Brain microvascular endothelial cell (primary cell): Measurements from ENCODE around the gene SLC36A3.
"Not testable (repeated sequence)": the region's sequence is repeated elsewhere in the genome, so short reads cannot be mapped to it uniquely, and the experiment has no call there.

ENCODE experiments used
- DNase-seq: peaks from one replicate; pipeline ENCODE4 v3.0.0-alpha.2; 2020
- H3K27ac ChIP-seq: fragments of 250-450 bp; sonication (Bioruptor Pico); 2 replicates; pipeline ENCODE4 v1.5.1; 2020; ENCODE audit warnings: mild to moderate bottlenecking, moderate library complexity
- H3K27me3 ChIP-seq: fragments of 250-450 bp; sonication (Bioruptor Pico); replicated peaks from 2 replicates; pipeline ENCODE4 v1.5.1; 2020; ENCODE audit warnings: mild to moderate bottlenecking
- H3K36me3 ChIP-seq: fragments of 250-450 bp; sonication (Bioruptor Pico); replicated peaks from 2 replicates; pipeline ENCODE4 v1.5.1; 2020; ENCODE audit warnings: mild to moderate bottlenecking
- H3K4me3 ChIP-seq: 2 replicates; pipeline ENCODE4 v1.5.1; 2011; ENCODE audit warnings: low read depth, mild to moderate bottlenecking, control low read depth, low read length, moderate library complexity
- CTCF ChIP-seq: IDR thresholded peaks from 2 replicates; pipeline ENCODE4 v1.5.1; 2011; ENCODE audit warnings: low read depth, mild to moderate bottlenecking, moderate library complexity, low read length, control low read depth, inconsistent platforms; ENCODE audit errors: missing control alignments
- in situ Hi-C: cut with HindIII; loops from 2 replicates; pipeline ENCODE4 v1.10.0; 2017; ENCODE audit warnings: low sequenced_read_pairs, low pct_ligation_motif_present

The SLC36A3 gene

GRCh38 chr5:151315998-151316597, 12.5 kb upstream of the SLC36A3 start:
- no peaks in the 10 kb centered on the region for H3K36me3 ChIP-seq
- peak; percentile 82 for DNase-seq
- H3K27ac ChIP-seq: no peak overlapping the region
- no peak overlapping the region for H3K4me3 ChIP-seq
- H3K27me3 ChIP-seq: no peaks in the 10 kb centered on the region
- peak; percentile 97 for TF ChIP-seq CTCF
- in situ Hi-C loops: no loop called here

GRCh38 chr5:151313357-151313756, 9.8 kb upstream of the SLC36A3 start:
- no peak for DNase-seq
- H3K27me3 ChIP-seq: no peaks in the 10 kb centered on the region
- no peaks in the 10 kb centered on the region for H3K36me3 ChIP-seq
- TF ChIP-seq CTCF: no peak
- in situ Hi-C loops: no loop called here
- H3K4me3 ChIP-seq: no peak overlapping the region
- H3K27ac ChIP-seq: no peak overlapping the region

GRCh38 chr5:151312756-151313324, 9.3 kb upstream of the SLC36A3 start:
- H3K27me3 ChIP-seq: no peaks in the 10 kb centered on the region
- no peak for TF ChIP-seq CTCF
- no peak overlapping the region for H3K27ac ChIP-seq
- no peak for DNase-seq
- no peak overlapping the region for H3K4me3 ChIP-seq
- no peaks in the 10 kb centered on the region for H3K36me3 ChIP-seq
- in situ Hi-C loops: no loop called here

- in situ Hi-C loops: no loop called here
Measured at GRCh38 chr5:151310932-151311331, 7.4 kb upstream of the SLC36A3 start.

GRCh38 chr5:151309821-151310220, 6.3 kb upstream of the SLC36A3 start:
- DNase-seq, H3K27me3 ChIP-seq, in situ Hi-C loops, H3K36me3 ChIP-seq, H3K27ac ChIP-seq, H3K4me3 ChIP-seq: not testable (repeated sequence)

More at GRCh38 chr5:151310932-151311331, 7.4 kb upstream of the SLC36A3 start:
- H3K4me3 ChIP-seq: no peak overlapping the region
- TF ChIP-seq CTCF: no peak
- H3K27ac ChIP-seq: no peak overlapping the region
- DNase-seq: no peak
- no peaks in the 10 kb centered on the region for H3K27me3 ChIP-seq
- no peaks in the 10 kb centered on the region for H3K36me3 ChIP-seq

- H3K36me3 ChIP-seq, H3K27ac ChIP-seq, H3K27me3 ChIP-seq, in situ Hi-C loops, DNase-seq, H3K4me3 ChIP-seq: not testable (repeated sequence)
Measured at GRCh38 chr5:151309266-151309665, 5.7 kb upstream of the SLC36A3 start.
